Endothelial cell of hepatic sinusoid (primary cell): ENCODE measurements around the gene SPAM1.
"Not testable (repeated sequence)": the region's sequence is repeated elsewhere in the genome, so short reads cannot be mapped to it uniquely, and the experiment has no call there.

ENCODE experiments used
- in situ Hi-C: cut with HindIII; loops from 2 replicates; pipeline ENCODE4 v1.10.0; 2017; ENCODE audit warnings: low sequenced_read_pairs

SPAM1 gene

GRCh38 chr7:123948136-123948535 is 23.1 kb downstream of the SPAM1 start:
- in situ Hi-C loops = no loop called here

GRCh38 chr7:123958186-123958703 is 33.2 kb downstream of the SPAM1 start:
- in situ Hi-C loops = no loop called here

GRCh38 chr7:123961771-123962170 is 36.7 kb downstream of the SPAM1 start:
- in situ Hi-C loops = loop anchor here (5.0 kb wide), 1 partner anchor 34 kb away; the partner anchor contains the start of gene SPAM1

- in situ Hi-C loops = no loop called here
These were observed 41.9 kb downstream of the SPAM1 start for GRCh38 chr7:123966936-123967335.

GRCh38 chr7:123972045-123972444 is 47.0 kb downstream of the SPAM1 start:
- in situ Hi-C loops = no loop called here

GRCh38 chr7:123972831-123973230 is 47.8 kb downstream of the SPAM1 start:
- in situ Hi-C loops = no loop called here

GRCh38 chr7:123974326-123974908 is 49.4 kb downstream of the SPAM1 start:
- in situ Hi-C loops = no loop called here

- in situ Hi-C loops = no loop called here
These were observed 50.0 kb downstream of the SPAM1 start for GRCh38 chr7:123975084-123975483.

GRCh38 chr7:123977081-123977480 is 52.0 kb downstream of the SPAM1 start:
- in situ Hi-C loops = no loop called here

- in situ Hi-C loops = no loop called here
These were observed 54.8 kb downstream of the SPAM1 start for GRCh38 chr7:123979876-123980275.

GRCh38 chr7:123987445-123987844 is 62.4 kb downstream of the SPAM1 start:
- in situ Hi-C loops = no loop called here

GRCh38 chr7:123992913-123993518 is 68.0 kb downstream of the SPAM1 start:
- in situ Hi-C loops = no loop called here

GRCh38 chr7:123993996-123994395 is 69.0 kb downstream of the SPAM1 start:
- in situ Hi-C loops = no loop called here

- in situ Hi-C loops = no loop called here
These were observed 69.4 kb downstream of the SPAM1 start for GRCh38 chr7:123994449-123994848.

- in situ Hi-C loops = no loop called here
These were observed 70.7 kb downstream of the SPAM1 start for GRCh38 chr7:123995617-123996326.

GRCh38 chr7:123996327-123996625 is 71.2 kb downstream of the SPAM1 start:
- in situ Hi-C loops = no loop called here

GRCh38 chr7:123998921-123999320 is 73.9 kb downstream of the SPAM1 start:
- in situ Hi-C loops = no loop called here

- in situ Hi-C loops = no loop called here
These were observed 74.7 kb downstream of the SPAM1 start for GRCh38 chr7:123999703-124000102.

- in situ Hi-C loops = not testable (repeated sequence)
These were observed 83.3 kb downstream of the SPAM1 start for GRCh38 chr7:124008296-124008695.

- in situ Hi-C loops = no loop called here
These were observed 84.3 kb downstream of the SPAM1 start for GRCh38 chr7:124009321-124009720.
